Measurements from ENCODE around the gene PCDHA6.

DNA sequence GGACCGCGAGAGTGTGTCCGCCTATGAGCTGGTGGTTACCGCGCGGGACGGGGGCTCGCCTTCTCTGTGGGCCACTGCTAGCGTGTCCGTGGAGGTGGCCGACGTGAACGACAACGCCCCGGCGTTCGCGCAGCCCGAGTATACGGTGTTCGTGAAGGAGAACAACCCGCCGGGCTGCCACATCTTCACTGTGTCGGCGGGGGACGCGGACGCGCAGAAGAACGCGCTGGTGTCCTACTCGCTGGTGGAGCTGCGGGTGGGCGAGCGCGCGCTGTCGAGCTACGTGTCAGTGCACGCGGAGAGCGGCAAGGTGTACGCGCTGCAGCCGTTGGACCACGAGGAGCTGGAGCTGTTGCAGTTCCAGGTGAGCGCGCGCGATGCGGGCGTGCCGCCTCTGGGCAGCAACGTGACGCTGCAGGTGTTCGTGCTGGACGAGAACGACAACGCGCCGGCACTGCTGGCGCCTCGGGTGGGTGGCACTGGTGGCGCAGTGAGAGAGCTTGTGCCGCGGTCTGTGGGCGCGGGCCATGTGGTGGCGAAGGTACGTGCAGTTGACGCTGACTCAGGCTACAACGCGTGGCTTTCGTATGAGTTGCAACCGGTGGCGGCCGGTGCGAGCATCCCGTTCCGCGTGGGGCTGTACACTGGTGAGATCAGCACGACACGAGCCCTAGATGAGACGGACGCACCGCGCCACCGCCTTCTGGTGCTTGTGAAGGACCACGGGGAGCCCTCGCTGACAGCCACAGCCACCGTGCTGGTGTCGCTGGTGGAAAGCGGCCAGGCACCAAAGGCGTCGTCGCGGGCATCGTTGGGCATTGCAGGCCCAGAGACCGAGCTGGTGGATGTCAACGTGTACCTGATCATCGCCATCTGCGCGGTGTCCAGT is 8.1 kb downstream of the PCDHA6 start:
- TF ChIP-seq, protein P1, sequence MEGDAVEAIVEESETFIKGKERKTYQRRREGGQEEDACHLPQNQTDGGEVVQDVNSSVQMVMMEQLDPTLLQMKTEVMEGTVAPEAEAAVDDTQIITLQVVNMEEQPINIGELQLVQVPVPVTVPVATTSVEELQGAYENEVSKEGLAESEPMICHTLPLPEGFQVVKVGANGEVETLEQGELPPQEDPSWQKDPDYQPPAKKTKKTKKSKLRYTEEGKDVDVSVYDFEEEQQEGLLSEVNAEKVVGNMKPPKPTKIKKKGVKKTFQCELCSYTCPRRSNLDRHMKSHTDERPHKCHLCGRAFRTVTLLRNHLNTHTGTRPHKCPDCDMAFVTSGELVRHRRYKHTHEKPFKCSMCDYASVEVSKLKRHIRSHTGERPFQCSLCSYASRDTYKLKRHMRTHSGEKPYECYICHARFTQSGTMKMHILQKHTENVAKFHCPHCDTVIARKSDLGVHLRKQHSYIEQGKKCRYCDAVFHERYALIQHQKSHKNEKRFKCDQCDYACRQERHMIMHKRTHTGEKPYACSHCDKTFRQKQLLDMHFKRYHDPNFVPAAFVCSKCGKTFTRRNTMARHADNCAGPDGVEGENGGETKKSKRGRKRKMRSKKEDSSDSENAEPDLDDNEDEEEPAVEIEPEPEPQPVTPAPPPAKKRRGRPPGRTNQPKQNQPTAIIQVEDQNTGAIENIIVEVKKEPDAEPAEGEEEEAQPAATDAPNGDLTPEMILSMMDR (IDR thresholded peaks at IDR 0.05; ENCODE audit: extremely low read depth in 1 of 2, insufficient read depth in 1 of 2, low read depth in 1 of 2, low read length in 2 of 2), result no peak
- TF ChIP-seq POLR2A (IDR thresholded peaks at IDR 0.05; ENCODE audit: low read depth, low read length) (no peak), JUN (IDR thresholded peaks at IDR 0.05; ENCODE audit: borderline replicate concordance, insufficient read depth, insufficient read length, low read depth) (no peak)

Data from endothelial cell of umbilical vein (primary cell).